Measurements from ENCODE around the gene BRSK2.
A peak's percentile ranks its signal among the peaks of the same experiment; 100 is the strongest.
"Not testable (repeated sequence)": the region's sequence is repeated elsewhere in the genome, so short reads cannot be mapped to it uniquely, and the experiment has no call there.

The BRSK2 gene

GRCh38 chr11:1389932-1390568 lies at the start of gene BRSK2:
BRSK2 (plus strand) TSS chr11:1389934; CDS start chr11:1390285, 351 bp downstream.
- DNase-seq (ENCODE audit: low spot score), result no peak

GRCh38 chr11:1340111-1340510 lies 49.6 kb upstream of the BRSK2 start:
- no peak for DNase-seq (ENCODE audit: low spot score)

GRCh38 chr11:1341226-1341625 lies 48.5 kb upstream of the BRSK2 start:
- not testable (repeated sequence) for DNase-seq (ENCODE audit: low spot score)

GRCh38 chr11:1341928-1342524 lies 47.7 kb upstream of the BRSK2 start:
- DNase-seq (ENCODE audit: low spot score), result peak; percentile 78

GRCh38 chr11:1342946-1343345 lies 46.8 kb upstream of the BRSK2 start:
- no peak for DNase-seq (ENCODE audit: low spot score)

- no peak for DNase-seq (ENCODE audit: low spot score)
Measured at GRCh38 chr11:1343391-1344055, 46.2 kb upstream of the BRSK2 start.

GRCh38 chr11:1344056-1344635 lies 45.6 kb upstream of the BRSK2 start:
- no peak for DNase-seq (ENCODE audit: low spot score)

GRCh38 chr11:1345737-1346513 lies 43.8 kb upstream of the BRSK2 start:
- DNase-seq (ENCODE audit: low spot score), result no peak

GRCh38 chr11:1346669-1347390 lies 42.9 kb upstream of the BRSK2 start:
- DNase-seq (ENCODE audit: low spot score), result no peak

GRCh38 chr11:1347411-1347999 lies 42.2 kb upstream of the BRSK2 start:
- DNase-seq (ENCODE audit: low spot score), result not testable (repeated sequence)

- DNase-seq (ENCODE audit: low spot score), result no peak
Measured at GRCh38 chr11:1348146-1348795, 41.5 kb upstream of the BRSK2 start.

GRCh38 chr11:1348796-1349326 lies 40.9 kb upstream of the BRSK2 start:
- no peak for DNase-seq (ENCODE audit: low spot score)

GRCh38 chr11:1349327-1350041 lies 40.2 kb upstream of the BRSK2 start:
- no peak for DNase-seq (ENCODE audit: low spot score)

GRCh38 chr11:1350086-1350725 lies 39.5 kb upstream of the BRSK2 start:
- no peak for DNase-seq (ENCODE audit: low spot score)

- no peak for DNase-seq (ENCODE audit: low spot score)
Measured at GRCh38 chr11:1351278-1351937, 38.3 kb upstream of the BRSK2 start.

GRCh38 chr11:1352696-1353382 lies 36.9 kb upstream of the BRSK2 start:
- no peak for DNase-seq (ENCODE audit: low spot score)

GRCh38 chr11:1353383-1354124 lies 36.2 kb upstream of the BRSK2 start:
- DNase-seq (ENCODE audit: low spot score), result no peak

Measured in hepatic stellate cell (primary cell).